CD14-positive monocyte (primary cell): ENCODE results near the gene FOXO1. TPM values are rescaled to one million over a fixed set of nuclear protein-coding genes. Genes with fewer than 3 reads are reported as not detected.

ENCODE experiments used
- DNase-seq, 3 donors: peaks; one replicate each; pipeline ENCODE4 v3.0.0-alpha.2; 2011 to 2022
- H2AFZ ChIP-seq: 2 replicates; pipeline ENCODE4 v1.6.0; 2012; ENCODE audit warnings: mild to moderate bottlenecking, low read depth, low read length, inconsistent platforms; ENCODE audit not compliant: insufficient read depth, poor library complexity, severe bottlenecking
- H3K27ac ChIP-seq, 2 donors: 1 replicate in 1 of 2; 2 replicates in 1 of 2; pipeline ENCODE4 v1.5.1; 2012 to 2013; ENCODE audit warnings: low read length in 2 of 2, control low read depth in 1 of 2, inconsistent platforms in 1 of 2, low read depth in 1 of 2, mild to moderate bottlenecking in 1 of 2
- H3K27me3 ChIP-seq, 2 donors: one replicate each; pipeline versions ENCODE4 v1.6.0 to v1.6.1; 2011 to 2013; ENCODE audit warnings: low read length in 2 of 2; ENCODE audit not compliant: control insufficient read depth in 2 of 2, insufficient read depth in 2 of 2
- H3K36me3 ChIP-seq, 2 donors: replicated peaks in 1 of 2; 1 replicate in 1 of 2; 2 replicates in 1 of 2; pipeline versions ENCODE4 v1.5.1 to v1.6.1; 2012 to 2013; ENCODE audit warnings: low read length in 2 of 2, control low read depth in 1 of 2, inconsistent platforms in 1 of 2, mild to moderate bottlenecking in 1 of 2; ENCODE audit not compliant: insufficient read depth in 2 of 2, control insufficient read depth in 1 of 2
- H3K4me1 ChIP-seq, 2 donors: 1 replicate in 1 of 2; 2 replicates in 1 of 2; pipeline versions ENCODE4 v1.5.1 to v1.6.1; 2012 to 2013; ENCODE audit warnings: low read length in 2 of 2, control low read depth in 1 of 2, inconsistent platforms in 1 of 2, mild to moderate bottlenecking in 1 of 2, moderate library complexity in 1 of 2; ENCODE audit not compliant: insufficient read depth in 2 of 2, control insufficient read depth in 1 of 2
- H3K4me2 ChIP-seq: replicated peaks from 2 replicates; pipeline ENCODE3; 2012; ENCODE audit warnings: low read length, moderate library complexity, mild to moderate bottlenecking; ENCODE audit not compliant: poor library complexity, severe bottlenecking; ENCODE audit errors: extremely low read depth
- H3K4me3 ChIP-seq, 3 experiments: fragments of 200-600 bp in 1 of 3; sonication (generic) in 1 of 3; replicated peaks in 1 of 3; 1 replicate in 2 of 3; 2 replicates in 1 of 3; pipeline ENCODE4 v1.5.1; 2011 to 2013; ENCODE audit warnings: low read length in 3 of 3, mild to moderate bottlenecking in 3 of 3, control low read depth in 2 of 3, low read depth in 2 of 3, inconsistent platforms in 1 of 3, moderate library complexity in 1 of 3
- H3K79me2 ChIP-seq: 2 replicates; pipeline ENCODE4 v1.6.0; 2012; ENCODE audit warnings: mild to moderate bottlenecking, control low read depth, inconsistent platforms, low read length, moderate library complexity; ENCODE audit not compliant: insufficient read depth
- H3K9ac ChIP-seq: 2 replicates; pipeline ENCODE4 v1.6.0; 2017; ENCODE audit warnings: low read length, mild to moderate bottlenecking; ENCODE audit not compliant: insufficient read depth, poor library complexity, severe bottlenecking
- H3K9me3 ChIP-seq, 2 donors: replicated peaks in 1 of 2; 1 replicate in 1 of 2; 2 replicates in 1 of 2; pipeline versions ENCODE4 v1.5.1 to v1.6.1; 2012 to 2013; ENCODE audit warnings: low read length in 2 of 2, control low read depth in 1 of 2; ENCODE audit not compliant: control insufficient read depth in 1 of 2, insufficient read depth in 1 of 2
- H4K20me1 ChIP-seq: 2 replicates; pipeline ENCODE4 v1.6.0; 2012; ENCODE audit warnings: mild to moderate bottlenecking, low read length, control low read depth, moderate library complexity; ENCODE audit not compliant: insufficient read depth
- H3K27ac Mint-ChIP-seq, 7 donors: one replicate each; pipeline ENCODE4 v1.8.0; 2020; ENCODE audit warnings: mild to moderate bottlenecking in 7 of 7, mixed read lengths in 7 of 7, moderate library complexity in 6 of 7, inconsistent platforms in 2 of 7
- H3K27me3 Mint-ChIP-seq, 3 donors: one replicate each; pipeline ENCODE4 v1.8.0; 2021 to 2022; ENCODE audit warnings: low read depth in 3 of 3, mild to moderate bottlenecking in 3 of 3, mixed read lengths in 3 of 3, moderate library complexity in 3 of 3, inconsistent platforms in 1 of 3
- H3K36me3 Mint-ChIP-seq, 2 donors: one replicate each; pipeline ENCODE4 v1.8.0; 2020; ENCODE audit warnings: mixed read lengths in 2 of 2, inconsistent platforms in 1 of 2, mild to moderate bottlenecking in 1 of 2
- H3K4me1 Mint-ChIP-seq: one replicate; pipeline ENCODE4 v1.8.0; 2020; ENCODE audit warnings: mild to moderate bottlenecking, mixed read lengths
- H3K4me3 Mint-ChIP-seq, 2 donors: one replicate each; pipeline ENCODE4 v1.8.0; 2020; ENCODE audit warnings: mild to moderate bottlenecking in 2 of 2, mixed read lengths in 2 of 2, moderate library complexity in 1 of 2
- H3K9me3 Mint-ChIP-seq, 7 donors: one replicate each; pipeline ENCODE4 v1.8.0; 2020 to 2022; ENCODE audit warnings: mixed read lengths in 7 of 7, mild to moderate bottlenecking in 6 of 7, moderate library complexity in 6 of 7, inconsistent platforms in 2 of 7
- CTCF ChIP-seq: fragments of 200-600 bp; IDR thresholded peaks from one replicate; pipeline ENCODE4 v1.8.0; 2022; ENCODE audit warnings: antibody characterized with exemption, mild to moderate bottlenecking
- WGBS: methylation state at CpG from one replicate; pipeline ENCODE4 v1.1.5; 2013; ENCODE audit warnings: missing lambda C conversion rate; ENCODE audit not compliant: insufficient coverage; 5-methylcytosine and 5-hydroxymethylcytosine counted together
- intact Hi-C, 2 donors: fragments of 100-400 bp; cut with micrococcal nuclease; formaldehyde crosslinking; loops; one replicate each; pipeline versions ENCODE4 v1.15.0 to v1.15.1; 2023
- polyA plus RNA-seq, 3 donors: library from polyadenylated mRNA; depleted of rRNA in 1 of 3; unstranded in 2 of 3; stranded (reverse) in 1 of 3; fragments of 300-500 nt in 2 of 3; fragments of >200 nt in 1 of 3; fragmentation: Illumina TruSeq in 2 of 3; gene quantifications; 1 replicate in 2 of 3; 2 replicates in 1 of 3; pipeline ENCODE4 v1.2.3, GENCODE V29; 2012 to 2021

The FOXO1 gene
- polyA plus RNA-seq, 3 donors, result 3.1 to 11.3 (median 8.0) TPM

- H3K4me3 Mint-ChIP-seq, result no peak overlapping the region
Observed at GRCh38 chr13:40644838-40645604, 21.4 kb downstream of the FOXO1 start.

More at GRCh38 chr13:40644838-40645604, 21.4 kb downstream of the FOXO1 start:
- H4K20me1 ChIP-seq, result peaks cover 92% of the 10 kb centered on the region
- no peak overlapping the region for H3K9ac ChIP-seq
- 100% methylated on average over 1 of the region's 3 CpGs for WGBS
- intact Hi-C loops, result no loop called here
- H3K79me2 ChIP-seq, result peaks cover 7% of the 10 kb centered on the region
- no peak overlapping the region for H3K27ac Mint-ChIP-seq
- H2AFZ ChIP-seq, result no peak overlapping the region
- no peak overlapping the region for H3K27ac ChIP-seq
- no peak for DNase-seq
- peaks cover 0 to 4% (median 4%) of the 10 kb centered on the region in 3 donors for H3K27me3 Mint-ChIP-seq
- peaks cover 38% of the 10 kb centered on the region for H3K4me1 Mint-ChIP-seq
- H3K9me3 Mint-ChIP-seq, result no peaks in the 10 kb centered on the region
- peaks cover 10 to 14% of the 10 kb centered on the region in 2 donors for H3K36me3 Mint-ChIP-seq
- H3K9me3 ChIP-seq, result no peaks in the 10 kb centered on the region
- H3K4me2 ChIP-seq, result no peak overlapping the region
- no peak for TF ChIP-seq CTCF
- H3K36me3 ChIP-seq, result no peaks in the 10 kb centered on the region
- H3K27me3 ChIP-seq, result no peaks in the 10 kb centered on the region
- no peaks in the 10 kb centered on the region for H3K4me1 ChIP-seq
- no peak overlapping the region for H3K4me3 ChIP-seq
